Ovary (tissue), 3 donors: ENCODE results near the gene MKX.

Experiments used
- CTCF ChIP-seq, 3 donors: fragments of 450-650 bp in 2 of 3; fragments of 200-600 bp in 1 of 3; IDR thresholded peaks; one replicate each; pipeline versions ENCODE4 v1.5.1 to v1.8.0; 2016 to 2022; ENCODE audit warnings: antibody characterized with exemption in 3 of 3, mild to moderate bottlenecking in 1 of 3
- EP300 ChIP-seq: sonication (generic); formaldehyde crosslinking; IDR thresholded peaks from one replicate; pipeline ENCODE4 v1.6.1; 2017; ENCODE audit warnings: antibody characterized with exemption
- donor health status: DM: no; HTN: no; CAD: no.

DNA sequence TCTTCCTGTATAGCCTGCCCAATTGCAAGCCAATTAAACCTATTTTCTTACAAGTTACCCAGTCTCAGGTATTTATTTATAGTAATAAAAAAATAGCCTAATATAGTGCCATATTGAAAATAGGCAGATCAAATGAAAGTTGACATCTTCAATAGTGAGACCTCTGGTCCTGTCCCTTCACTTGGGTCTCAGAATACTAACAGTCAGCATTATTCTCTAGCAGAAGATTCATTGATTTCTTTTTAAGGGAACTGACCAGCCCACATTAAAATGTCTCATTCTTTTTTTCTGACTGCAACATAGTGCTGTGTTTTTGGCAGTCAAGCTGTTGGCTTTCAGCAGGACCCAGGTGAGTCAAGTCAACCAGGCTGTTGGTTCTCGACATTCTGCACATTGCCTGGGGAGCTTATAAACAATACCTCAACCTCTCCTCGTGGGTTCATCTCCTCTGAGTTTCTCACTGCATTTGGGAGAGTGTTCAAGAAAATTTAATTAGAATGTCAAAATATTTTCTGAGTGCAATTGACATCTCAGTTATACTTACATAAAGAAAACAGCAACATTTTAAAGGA lies 109.8 kb downstream of the MKX start:
- no peak for TF ChIP-seq CTCF (IDR thresholded peaks at IDR 0.05)
- TF ChIP-seq EP300: no peak
